MG63 (cell line): ENCODE results near the gene SYTL3. TPM values are rescaled to one million over a fixed set of nuclear protein-coding genes. Genes with fewer than 3 reads are reported as not detected.
"Not testable (repeated sequence)": the region's sequence is repeated elsewhere in the genome, so short reads cannot be mapped to it uniquely, and the experiment has no call there.

ENCODE experiments used
- DNase-seq: peaks from one replicate; pipeline ENCODE4 v3.0.0-alpha.2; 2020
- H3K27me3 ChIP-seq: fragments of 250-450 bp; sonication (Bioruptor Pico); 2 replicates; pipeline ENCODE4 v1.5.1; 2020; ENCODE audit warnings: mild to moderate bottlenecking, moderate library complexity
- H3K36me3 ChIP-seq: fragments of 250-450 bp; sonication (Bioruptor Pico); 2 replicates; pipeline ENCODE4 v1.5.1; 2020; ENCODE audit warnings: mild to moderate bottlenecking, moderate library complexity
- H3K4me3 ChIP-seq: fragments of 250-450 bp; sonication (Bioruptor Pico); 2 replicates; pipeline ENCODE4 v1.5.1; 2020; ENCODE audit warnings: mild to moderate bottlenecking, moderate library complexity
- H3K9me3 ChIP-seq: fragments of 250-450 bp; sonication (Bioruptor Pico); 2 replicates; pipeline ENCODE4 v1.5.1; 2020; ENCODE audit warnings: mild to moderate bottlenecking, moderate library complexity
- total RNA-seq: library from RNA; depleted of rRNA; stranded (reverse); fragments of >200 nt; shearing (Covaris generic); gene quantifications from 2 replicates; pipeline ENCODE4 v1.2.3, GENCODE V29; 2014; ENCODE audit warnings: low replicate concordance

The SYTL3 gene
- total RNA-seq, 1 experiment from 2014 or later, result 7.7 TPM

- DNase-seq, result no peak
- H3K27me3 ChIP-seq, result no peaks in the 10 kb centered on the region
These were observed 2.4 kb upstream of the SYTL3 start for GRCh38 chr6:158647501-158647900.

GRCh38 chr6:158648682-158649131, 1.1 kb upstream of the SYTL3 start:
- peak; percentile 21 for DNase-seq
- Histone ChIP-seq H3K4me3 (no peak overlapping the region), H3K36me3 (peaks cover 1% of the 10 kb centered on the region; the same call in 1 of the 2 replicates), H3K9me3 (no peaks in the 10 kb centered on the region), H3K27me3 (no peaks in the 10 kb centered on the region)

More at GRCh38 chr6:158647501-158647900, 2.4 kb upstream of the SYTL3 start:
- Histone ChIP-seq H3K4me3 (no peak overlapping the region), H3K9me3 (no peaks in the 10 kb centered on the region), H3K36me3 (peaks cover 3% of the 10 kb centered on the region; the same call in 1 of the 2 replicates)

DNA sequence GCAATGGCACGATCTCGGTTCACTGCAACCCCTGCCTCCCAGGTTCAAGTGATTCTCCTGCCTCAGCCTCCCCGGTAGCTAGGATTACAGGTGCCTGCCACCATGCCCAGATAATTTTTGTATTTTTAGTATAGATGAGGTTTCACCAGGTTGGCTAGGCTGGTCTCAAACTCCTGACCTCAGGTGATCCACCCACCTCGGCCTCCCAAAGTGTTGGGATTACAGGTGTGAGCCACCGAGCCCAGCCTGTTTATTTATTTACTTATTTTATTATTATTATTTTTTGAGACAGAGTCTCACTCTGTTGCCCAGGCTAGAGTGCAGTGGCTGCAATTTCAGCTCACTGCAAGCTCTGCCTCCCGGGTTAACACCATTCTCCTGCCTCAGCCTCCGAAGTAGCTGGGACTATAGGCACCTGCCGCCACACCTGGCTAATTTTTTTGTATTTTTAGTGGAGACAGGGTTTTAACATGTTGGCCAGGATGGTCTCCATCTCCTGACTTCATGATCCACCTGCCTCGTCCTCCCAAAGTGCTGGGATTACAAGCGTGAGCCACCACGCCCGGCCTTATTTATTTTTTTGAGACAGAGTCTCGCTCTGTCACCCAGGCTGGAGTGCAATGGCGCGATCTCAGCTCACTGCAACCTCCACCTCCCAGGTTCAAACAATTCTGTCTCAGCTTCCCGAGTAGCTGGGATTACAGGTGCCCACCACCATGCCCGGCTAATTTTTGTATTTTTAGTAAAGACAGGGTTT, 2.3 kb downstream of the SYTL3 start:
- H3K27me3 ChIP-seq, H3K4me3 ChIP-seq, DNase-seq, H3K9me3 ChIP-seq, H3K36me3 ChIP-seq: not testable (repeated sequence)

GRCh38 chr6:158653577-158654354, 3.9 kb downstream of the SYTL3 start:
- Histone ChIP-seq H3K36me3 (peaks cover 4% of the 10 kb centered on the region; the same call in 1 of the 2 replicates), H3K9me3 (no peaks in the 10 kb centered on the region), H3K27me3 (no peaks in the 10 kb centered on the region), H3K4me3 (no peak overlapping the region)
- DNase-seq, result no peak

- DNase-seq, result peak; percentile 92
- H3K9me3 ChIP-seq, result no peaks in the 10 kb centered on the region
- no peaks in the 10 kb centered on the region for H3K27me3 ChIP-seq
- H3K4me3 ChIP-seq, result no peak overlapping the region
- H3K36me3 ChIP-seq, result peaks cover 4% of the 10 kb centered on the region; the same call in 1 of the 2 replicates
These were observed 4.6 kb downstream of the SYTL3 start for GRCh38 chr6:158654498-158654897.

GRCh38 chr6:158654960-158655489, 5.2 kb downstream of the SYTL3 start:
- no peaks in the 10 kb centered on the region for H3K9me3 ChIP-seq
- no peak overlapping the region for H3K4me3 ChIP-seq
- no peak for DNase-seq
- H3K27me3 ChIP-seq, result no peaks in the 10 kb centered on the region
- peaks cover 4% of the 10 kb centered on the region; the same call in 1 of the 2 replicates for H3K36me3 ChIP-seq

GRCh38 chr6:158655569-158656450, 6.0 kb downstream of the SYTL3 start:
- no peak for DNase-seq
- no peaks in the 10 kb centered on the region for H3K9me3 ChIP-seq
- H3K36me3 ChIP-seq, result peaks cover 4% of the 10 kb centered on the region; the same call in 1 of the 2 replicates
- H3K27me3 ChIP-seq, result no peaks in the 10 kb centered on the region
- H3K4me3 ChIP-seq, result no peak overlapping the region

DNA sequence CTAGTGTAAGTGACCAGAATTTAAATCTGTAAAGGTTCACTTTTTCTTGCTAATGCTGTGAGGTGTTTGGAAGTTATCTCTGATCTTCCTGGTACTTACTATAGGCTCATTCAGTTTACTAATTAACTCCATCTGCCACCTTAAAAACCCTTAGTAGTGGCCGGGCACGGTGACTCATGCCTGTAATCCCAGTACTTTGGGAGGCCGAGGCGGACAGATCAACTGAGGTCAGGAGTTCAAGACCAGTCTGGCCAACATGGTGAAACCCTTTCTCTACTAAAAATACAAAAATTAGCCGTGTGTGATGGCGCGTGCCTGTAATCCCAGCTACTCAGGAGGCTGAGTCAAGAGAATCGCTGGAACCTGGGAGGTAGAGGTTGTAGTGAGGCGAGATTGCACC, 7.1 kb downstream of the SYTL3 start:
- peak; percentile 72 for DNase-seq
- not testable (repeated sequence) for H3K4me3 ChIP-seq, H3K36me3 ChIP-seq, H3K9me3 ChIP-seq, H3K27me3 ChIP-seq

DNA sequence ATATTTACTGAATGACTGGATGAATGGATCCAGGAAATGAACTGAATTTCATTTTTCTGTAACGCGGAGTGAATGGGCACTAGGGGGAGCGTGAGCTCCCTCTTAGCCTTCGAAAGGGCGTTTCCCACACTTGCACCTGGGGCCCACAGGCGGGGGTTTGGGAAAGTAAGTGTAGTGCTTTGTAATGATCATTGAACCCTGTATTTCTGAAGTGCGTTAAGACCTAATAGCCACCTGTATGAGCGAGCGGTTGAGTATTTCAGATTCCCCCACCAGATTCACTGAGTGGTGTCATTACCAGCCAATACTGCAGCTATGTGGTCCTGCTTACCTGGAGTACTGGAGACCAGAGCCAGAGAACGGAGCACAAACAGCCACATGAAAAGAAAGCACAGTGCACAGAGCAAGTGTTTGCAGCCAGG, 10.5 kb downstream of the SYTL3 start:
- no peak for DNase-seq
- no peaks in the 10 kb centered on the region for H3K27me3 ChIP-seq

DNA sequence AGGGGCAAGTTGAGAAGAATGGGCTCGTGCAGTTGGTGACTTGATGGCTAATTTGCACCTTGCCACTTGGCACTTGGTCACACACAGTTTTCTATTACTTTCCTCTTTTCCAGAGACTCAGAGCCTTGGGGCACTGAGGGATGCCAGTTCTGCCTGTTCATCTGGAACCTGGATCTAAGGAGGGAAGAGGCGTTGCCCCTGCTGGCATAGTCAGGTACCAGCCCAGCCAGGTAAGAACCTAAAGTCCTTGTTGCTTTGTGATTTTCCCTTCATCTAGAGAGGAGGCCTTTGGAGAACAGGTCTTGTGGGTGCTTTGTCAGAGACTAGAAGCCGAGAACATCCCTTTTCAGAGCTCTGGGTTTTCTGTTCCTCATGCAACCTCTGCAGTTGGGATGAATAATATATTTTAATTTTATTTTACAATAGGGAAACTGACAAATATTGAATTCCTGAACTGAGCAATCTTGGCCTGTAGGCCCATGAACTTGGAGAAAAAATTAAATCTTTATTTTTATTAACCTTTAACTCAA, 11.4 kb downstream of the SYTL3 start:
- no peak for DNase-seq
- Histone ChIP-seq H3K36me3 (peaks cover 2% of the 10 kb centered on the region; the same call in 1 of the 2 replicates), H3K4me3 (no peak overlapping the region), H3K27me3 (no peaks in the 10 kb centered on the region), H3K9me3 (no peaks in the 10 kb centered on the region)

More for the DNA sequence above, 10.5 kb downstream of the SYTL3 start:
- H3K36me3 ChIP-seq, result peaks cover 2% of the 10 kb centered on the region; the same call in 1 of the 2 replicates
- no peaks in the 10 kb centered on the region for H3K9me3 ChIP-seq
- no peak overlapping the region for H3K4me3 ChIP-seq

DNA sequence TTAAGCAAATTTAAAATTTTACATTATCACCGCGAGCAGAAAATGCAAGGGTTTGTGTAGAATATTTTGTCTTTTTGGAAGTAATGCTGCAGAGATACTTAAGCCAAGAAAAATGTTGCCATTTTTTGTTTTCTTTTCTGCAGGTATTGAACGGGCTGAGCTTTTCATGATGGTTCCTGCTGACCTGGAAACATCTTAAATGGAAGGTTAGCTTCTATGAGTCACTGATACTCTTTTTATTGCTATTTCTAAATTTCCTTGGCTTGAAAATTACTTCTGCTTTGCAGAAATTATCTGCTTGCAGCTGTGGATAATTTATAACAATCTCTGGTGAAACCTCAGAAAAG, 12.7 kb downstream of the SYTL3 start:
- Histone ChIP-seq H3K4me3 (no peak overlapping the region), H3K27me3 (no peaks in the 10 kb centered on the region), H3K36me3 (peaks cover 2% of the 10 kb centered on the region; the same call in 1 of the 2 replicates), H3K9me3 (no peaks in the 10 kb centered on the region)
- no peak for DNase-seq

DNA sequence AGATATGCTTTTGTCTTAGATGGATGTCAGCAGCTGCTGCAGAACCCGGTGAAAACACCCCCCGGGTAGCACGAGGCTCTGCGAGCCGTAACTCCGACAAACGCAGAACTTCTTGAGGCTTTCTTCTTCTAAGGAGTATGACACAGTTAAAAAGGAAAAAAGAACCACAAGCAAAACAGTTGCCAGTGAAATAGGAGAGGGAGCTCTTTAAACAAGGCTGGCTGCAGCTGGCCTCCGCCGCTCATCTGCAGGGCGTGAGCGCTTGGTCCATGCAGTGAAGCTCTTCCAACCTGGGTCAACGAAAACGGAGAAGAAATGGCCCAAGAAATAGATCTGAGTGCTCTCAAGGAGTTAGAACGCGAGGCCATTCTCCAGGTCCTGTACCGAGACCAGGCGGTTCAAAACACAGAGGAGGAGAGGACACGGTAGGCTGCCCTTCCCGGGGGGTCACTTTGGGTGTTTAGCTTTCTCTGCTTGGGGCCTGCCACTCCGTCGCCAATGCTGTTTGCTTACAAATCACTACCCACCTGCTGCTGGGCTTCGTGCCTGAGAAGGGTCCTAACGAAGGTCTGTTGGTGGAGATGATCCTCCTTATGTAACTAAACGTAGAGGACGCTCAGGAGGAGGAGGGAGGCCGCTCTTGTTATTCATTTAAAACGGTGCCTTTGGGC, 13.2 kb downstream of the SYTL3 start:
- Histone ChIP-seq H3K27me3 (no peaks in the 10 kb centered on the region), H3K4me3 (no peak overlapping the region), H3K36me3 (peaks cover 2% of the 10 kb centered on the region; the same call in 1 of the 2 replicates), H3K9me3 (no peaks in the 10 kb centered on the region)
- DNase-seq, result no peak

DNA sequence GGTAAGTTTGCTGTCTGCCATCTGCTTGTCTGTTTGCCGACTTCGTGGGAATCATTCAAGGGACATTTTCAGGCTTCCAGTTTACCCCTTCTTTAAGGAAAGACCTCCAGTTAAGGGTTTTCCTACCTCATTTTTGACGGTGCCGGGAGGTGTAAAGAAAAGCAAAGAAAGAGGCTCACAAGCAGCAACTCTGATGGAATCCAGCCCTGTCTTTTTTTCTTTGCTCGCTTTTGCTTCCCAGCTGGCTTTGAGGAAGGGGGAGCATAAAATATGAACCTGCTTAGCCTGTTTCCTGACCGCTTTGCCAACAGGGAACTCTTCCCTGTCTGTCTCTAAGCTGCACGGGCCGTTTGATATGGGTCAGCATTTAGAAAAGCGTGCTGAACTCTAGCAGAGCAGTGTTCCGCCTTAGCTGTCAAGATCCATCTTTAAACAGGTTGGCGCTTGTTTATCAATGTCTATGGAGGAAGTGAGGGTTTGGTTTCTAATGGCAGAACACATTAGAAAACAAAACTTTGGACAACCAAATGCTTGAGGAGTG, 13.8 kb downstream of the SYTL3 start:
- Histone ChIP-seq H3K36me3 (peaks cover 2% of the 10 kb centered on the region; the same call in 1 of the 2 replicates), H3K4me3 (no peak overlapping the region), H3K27me3 (no peaks in the 10 kb centered on the region), H3K9me3 (no peaks in the 10 kb centered on the region)
- no peak for DNase-seq

- Histone ChIP-seq H3K4me3 (no peak overlapping the region), H3K9me3 (no peaks in the 10 kb centered on the region), H3K36me3 (peaks cover 7% of the 10 kb centered on the region), H3K27me3 (no peaks in the 10 kb centered on the region)
- no peak for DNase-seq
These were observed 15.5 kb downstream of the SYTL3 start for GRCh38 chr6:158665332-158665731.

GRCh38 chr6:158666628-158667359, 16.9 kb downstream of the SYTL3 start:
- no peak overlapping the region for H3K4me3 ChIP-seq
- DNase-seq, result no peak
- peaks cover 5% of the 10 kb centered on the region for H3K36me3 ChIP-seq
- H3K9me3 ChIP-seq, result no peaks in the 10 kb centered on the region
- no peaks in the 10 kb centered on the region for H3K27me3 ChIP-seq
